GM20431 (cell line): Measurements from ENCODE around the gene STK24.
"Not testable (repeated sequence)": the region's sequence is repeated elsewhere in the genome, so short reads cannot be mapped to it uniquely, and the experiment has no call there.

Experiments used
- in situ Hi-C: fragments of 300-500 bp; cut with MseI, MboI; formaldehyde crosslinking; loops from one replicate; pipeline ENCODE4 v1.15.0; 2020; ENCODE audit warnings: low sequenced_read_pairs; ENCODE audit not compliant: unreplicated experiment

Gene STK24

DNA sequence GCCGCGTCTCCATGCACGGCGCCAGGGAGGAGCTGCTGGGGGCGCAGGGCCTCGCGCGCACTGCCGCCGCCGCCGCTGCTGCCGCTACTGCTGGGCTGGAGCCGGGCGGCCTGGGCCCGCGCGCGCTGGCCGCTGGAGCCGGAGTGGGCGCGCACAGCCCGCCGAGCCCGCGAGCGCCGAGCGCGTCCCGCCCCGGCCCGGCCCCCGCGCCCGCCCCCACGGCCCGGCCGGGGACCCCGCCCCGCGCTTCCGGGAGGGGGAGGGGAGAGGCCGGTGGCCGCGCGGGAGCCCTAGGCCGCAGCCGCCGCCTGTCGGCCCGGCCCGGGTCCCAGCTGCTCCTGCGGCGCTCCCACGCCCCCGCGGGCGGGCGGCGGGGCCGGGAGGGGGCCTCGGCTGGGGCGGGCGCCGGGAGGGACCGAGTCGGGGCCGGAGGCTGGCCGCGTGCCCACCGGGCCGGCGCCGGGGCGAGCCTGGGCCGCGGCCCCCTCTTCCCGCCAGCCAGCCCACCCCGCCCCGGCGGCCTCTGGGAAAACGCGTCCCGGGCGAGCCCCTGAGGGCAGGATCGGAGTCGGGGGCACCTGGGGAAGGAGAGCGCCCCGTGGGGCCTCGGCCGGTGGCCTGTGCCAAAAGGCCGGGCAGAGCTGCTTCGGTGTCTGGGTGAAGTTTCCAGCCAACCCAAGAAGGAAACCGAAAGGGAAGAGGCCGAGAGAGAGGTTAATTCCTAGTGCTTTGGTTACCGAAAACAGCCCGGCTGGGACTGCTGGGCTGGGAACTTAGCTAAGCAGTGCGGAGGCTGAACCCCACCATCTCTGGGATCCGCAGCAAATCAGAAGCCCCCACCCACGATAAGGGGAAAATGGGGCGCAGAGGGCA lies at the start of gene STK24:
STK24 (minus strand) TSS at position 145 of the 873 bp plus-strand sequence. CDS start 321 bp downstream, outside the sequence.
- in situ Hi-C loops, result no loop called here

DNA sequence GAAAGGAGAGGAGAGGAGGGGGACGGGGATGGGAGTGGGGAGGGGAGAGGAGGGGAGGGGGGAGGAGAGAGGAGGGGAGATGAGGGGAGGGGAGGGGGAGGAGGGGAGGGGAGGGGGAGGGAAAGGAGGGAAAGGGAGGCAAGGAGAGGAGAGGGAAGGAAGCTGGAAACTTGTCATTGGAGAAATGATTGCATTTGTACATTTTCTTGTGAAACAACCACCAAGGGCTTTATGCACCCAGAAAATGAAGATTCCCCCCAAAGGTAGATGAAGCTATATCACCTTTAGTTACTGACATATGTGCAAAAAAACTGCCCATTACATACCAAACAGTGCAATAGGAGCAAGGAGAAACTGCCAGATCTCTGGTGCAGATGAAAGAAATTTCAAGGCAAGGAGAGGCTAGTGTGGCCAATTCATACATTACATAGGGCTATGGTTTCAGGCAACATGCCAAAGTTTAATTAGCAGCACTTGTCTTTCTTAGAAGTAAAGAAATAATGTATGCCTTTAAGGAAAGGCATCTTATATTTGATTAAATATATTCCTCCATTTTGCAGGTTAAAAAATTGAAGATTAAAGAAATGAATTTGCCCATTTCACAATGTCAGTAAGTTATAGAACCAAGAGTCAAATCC lies 49.5 kb upstream of the STK24 start:
- in situ Hi-C loops, result no loop called here

DNA sequence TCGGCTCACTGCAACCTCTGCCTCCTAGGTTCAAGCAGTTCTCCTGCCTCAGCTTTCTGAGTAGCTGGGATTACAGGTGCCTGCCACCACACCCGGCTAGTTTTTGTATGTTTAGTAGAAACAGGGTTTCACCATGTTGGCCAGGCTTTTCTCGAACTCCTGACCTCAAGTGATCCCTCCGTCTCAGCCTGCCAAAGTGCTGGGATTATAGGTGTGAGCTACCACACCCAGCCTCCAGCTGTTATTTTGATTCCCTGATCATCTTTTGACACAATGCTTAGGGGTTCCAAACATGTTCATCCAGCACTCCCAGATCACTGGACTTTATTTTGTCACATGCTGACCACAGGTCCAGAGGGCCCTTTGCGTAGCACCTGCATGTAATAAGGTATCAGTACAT lies 47.7 kb upstream of the STK24 start:
- in situ Hi-C loops, result not testable (repeated sequence)

DNA sequence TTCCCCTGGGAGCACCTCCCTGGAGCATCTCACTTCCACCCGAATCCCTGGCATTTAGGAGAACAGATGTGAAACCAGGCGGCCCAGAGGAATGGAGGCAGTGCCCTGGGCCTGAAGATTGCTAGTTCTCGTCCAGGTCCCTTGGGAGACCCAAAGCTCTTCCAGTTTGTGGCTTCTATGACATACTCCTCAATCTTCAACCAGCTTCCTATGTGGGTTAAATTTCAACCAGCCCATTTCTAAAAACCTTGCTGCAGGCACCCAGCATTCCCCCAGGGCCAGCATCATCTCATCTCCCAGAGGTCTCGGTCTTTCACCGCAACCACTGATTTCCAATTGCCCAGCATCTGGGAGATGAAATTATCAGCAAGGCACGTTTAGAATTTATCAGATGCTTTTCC lies 46.0 kb upstream of the STK24 start:
- in situ Hi-C loops, result no loop called here

DNA sequence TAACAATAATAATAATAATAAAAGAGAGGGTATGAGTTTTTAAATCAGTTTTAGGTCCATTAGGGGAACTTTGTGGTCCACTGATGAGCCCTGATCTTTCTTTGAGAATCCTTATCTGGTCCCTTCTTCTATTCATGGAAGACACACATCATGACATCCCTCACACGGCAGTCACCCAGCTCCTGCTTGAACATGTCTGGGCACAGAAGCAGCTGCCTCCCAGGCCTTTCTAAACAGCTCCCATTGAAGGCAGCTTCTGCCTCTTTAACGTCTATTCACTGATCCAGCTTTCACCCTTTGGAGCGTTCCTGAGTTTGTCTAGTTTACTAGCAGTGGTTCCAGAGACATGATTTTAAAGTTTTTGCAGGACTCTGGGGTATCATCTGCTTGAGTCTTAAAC lies 42.6 kb upstream of the STK24 start:
- in situ Hi-C loops, result no loop called here

DNA sequence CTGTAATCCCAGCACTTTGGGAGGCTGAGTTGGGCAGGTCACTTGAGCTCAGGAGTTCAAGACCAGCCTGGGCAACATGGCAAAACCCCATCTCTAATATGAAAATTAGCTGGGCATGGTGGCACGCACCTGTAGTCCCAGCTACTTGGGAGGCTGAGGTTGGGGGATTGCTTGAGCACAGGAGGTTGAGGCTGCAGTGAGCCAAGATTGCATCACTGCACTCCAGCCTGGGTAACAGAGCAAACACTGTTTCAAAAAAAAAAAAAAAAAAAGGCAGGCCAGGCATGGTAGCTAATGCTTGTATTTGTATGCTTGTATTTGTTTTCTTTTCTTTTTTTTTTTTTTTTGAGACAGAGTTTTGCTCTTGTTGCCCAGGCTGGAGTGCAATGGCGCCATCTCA lies 38.7 kb upstream of the STK24 start:
- in situ Hi-C loops, result not testable (repeated sequence)

DNA sequence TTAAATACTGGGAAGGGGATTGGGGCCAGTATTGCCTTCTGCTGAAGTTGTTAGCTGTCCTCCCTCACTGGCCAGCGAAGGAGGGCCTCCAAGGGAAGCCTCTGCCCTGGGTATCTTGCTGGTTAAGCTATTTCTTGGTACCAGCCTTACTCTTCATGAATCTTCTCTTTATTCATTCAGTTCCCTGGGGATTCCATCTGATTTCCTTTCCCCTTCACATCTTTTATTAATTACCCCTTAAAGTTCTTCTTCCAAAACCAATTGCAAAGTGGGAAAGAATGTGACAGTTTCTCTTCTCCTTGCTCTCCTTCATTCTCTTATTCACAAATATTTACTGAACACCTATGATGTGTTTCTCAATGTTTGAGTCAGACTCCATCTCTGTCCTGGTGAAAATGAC lies 36.7 kb upstream of the STK24 start:
- in situ Hi-C loops, result no loop called here

DNA sequence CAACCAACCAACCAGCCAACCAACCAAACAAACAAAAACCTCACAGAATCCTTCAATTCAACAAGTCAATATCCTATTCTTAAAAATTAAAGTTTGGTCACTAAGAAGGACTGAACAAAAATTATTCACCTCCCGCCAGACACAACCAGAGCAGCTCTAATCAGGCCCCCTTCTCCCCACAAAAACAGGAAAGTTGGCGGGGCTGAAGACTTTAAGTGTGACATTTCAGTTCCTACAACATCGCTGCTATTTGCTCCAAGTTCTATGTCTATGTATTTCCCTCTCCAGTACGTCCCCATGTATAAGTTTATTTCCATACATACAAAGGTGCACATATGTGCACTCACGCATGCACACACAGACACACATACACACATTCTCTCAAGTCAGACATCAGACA lies 32.8 kb upstream of the STK24 start:
- in situ Hi-C loops, result no loop called here

DNA sequence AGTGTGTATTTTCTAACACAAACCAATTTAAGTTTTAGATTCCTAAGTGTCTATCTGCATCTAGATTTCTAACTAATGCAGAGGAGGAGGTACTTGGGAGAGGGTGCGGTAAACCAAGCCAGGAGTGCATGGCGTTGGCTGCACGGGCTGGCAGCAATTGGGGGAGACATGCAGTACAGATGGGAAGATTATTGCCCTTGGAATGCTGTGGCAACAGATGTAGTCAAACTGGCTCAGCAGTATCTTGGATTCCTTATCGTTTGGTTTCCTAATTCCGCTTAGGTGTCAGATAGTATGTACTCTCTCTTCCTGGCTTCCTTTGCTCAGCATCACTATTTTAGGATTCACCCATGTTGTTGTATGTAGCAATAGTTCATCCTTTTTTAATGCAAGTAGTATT lies 29.4 kb upstream of the STK24 start:
- in situ Hi-C loops, result no loop called here

DNA sequence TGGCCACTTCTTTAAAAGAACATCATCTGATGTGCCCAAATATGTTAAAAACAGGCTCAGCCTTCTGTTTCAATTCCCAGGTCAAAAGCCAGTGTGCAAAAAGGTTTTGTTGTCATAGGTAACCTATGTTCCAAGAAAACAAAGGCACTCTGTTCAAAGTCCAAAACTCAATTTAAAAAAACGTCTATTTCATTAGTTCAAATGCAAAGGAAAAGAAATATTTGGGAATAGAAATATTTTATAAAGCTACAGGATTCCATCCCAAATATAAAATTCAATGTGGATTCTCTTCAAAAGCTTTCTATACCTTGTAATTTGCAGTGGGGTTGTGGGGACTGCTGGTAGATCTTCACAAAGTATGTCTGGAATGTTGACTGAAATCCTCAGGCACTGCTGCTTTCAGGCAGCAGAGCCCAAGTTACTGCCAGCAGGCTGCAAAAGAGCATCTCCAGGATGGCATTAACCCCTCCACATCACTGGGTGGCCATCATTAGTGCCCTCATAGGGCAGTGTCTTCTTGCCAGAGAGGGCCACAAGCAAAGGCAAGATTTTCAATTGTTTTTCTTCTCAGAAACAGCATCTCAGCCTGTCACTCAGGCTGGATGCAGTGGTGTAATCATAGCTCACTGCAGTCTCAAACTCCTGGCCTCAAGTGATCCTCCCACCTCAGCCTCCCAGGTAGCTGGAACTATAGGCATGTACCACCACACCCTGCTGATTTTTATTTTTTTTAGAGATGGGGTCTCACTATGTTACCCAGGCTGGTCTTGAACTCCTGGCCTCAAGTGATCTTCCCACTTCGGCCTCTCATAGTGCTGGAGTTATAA lies 22.8 kb upstream of the STK24 start:
- in situ Hi-C loops, result no loop called here

DNA sequence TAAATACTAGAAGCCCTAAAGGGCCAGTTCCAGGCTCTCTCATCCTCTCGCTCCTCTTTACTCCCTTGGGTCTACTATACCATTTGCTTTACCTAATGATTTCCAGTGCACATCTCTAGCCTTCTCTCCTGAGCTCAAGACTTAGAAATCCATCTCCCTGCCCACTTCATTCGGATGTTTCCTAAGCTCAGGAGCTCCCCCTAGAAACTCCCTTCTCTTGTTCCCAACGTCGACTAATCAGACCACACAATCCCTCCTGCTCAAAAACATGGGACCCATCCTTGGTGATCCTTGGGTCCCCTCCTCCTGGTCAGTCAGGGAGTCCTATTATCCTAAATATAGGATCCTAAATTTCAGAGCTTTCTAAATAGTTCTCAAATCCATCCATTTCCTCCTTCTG lies 21.1 kb upstream of the STK24 start:
- in situ Hi-C loops, result no loop called here

DNA sequence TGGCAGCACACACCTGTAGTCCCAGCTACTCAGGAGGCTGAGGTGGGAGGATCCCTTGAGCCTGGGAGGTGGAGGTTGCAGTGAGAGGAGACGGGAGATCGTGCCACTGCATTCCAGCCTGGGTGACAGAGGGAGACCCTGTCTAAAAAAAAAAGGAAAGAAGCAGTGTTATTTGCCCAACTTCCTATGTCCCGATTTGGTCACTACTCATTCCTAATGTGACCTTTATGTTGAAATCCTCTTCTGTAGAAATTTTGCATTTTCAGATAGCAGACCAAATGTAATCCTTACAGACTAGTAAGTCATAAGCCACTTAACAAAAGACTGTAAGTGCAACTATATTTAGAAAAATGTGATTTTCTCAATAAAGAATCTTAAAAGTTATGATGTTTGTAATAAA lies 18.2 kb upstream of the STK24 start:
- in situ Hi-C loops, result no loop called here

DNA sequence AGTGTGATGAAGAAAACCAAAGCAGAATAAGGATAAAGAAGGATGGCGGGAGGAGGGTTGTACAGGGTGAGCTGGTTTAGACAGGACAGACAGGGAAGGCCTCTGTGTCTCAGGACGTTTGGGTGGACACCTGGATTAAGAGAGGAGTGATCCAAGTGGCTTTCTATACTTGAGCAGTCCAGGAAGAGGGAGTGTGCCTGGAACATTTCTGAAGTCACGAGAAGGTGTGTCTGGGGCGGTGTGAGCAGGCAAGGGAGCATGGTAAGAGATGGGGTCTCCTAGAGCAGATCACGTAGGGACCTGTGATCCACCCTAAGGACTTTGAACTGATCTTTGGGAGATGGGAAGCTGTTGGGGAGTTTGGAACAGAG lies 15.4 kb upstream of the STK24 start:
- in situ Hi-C loops, result no loop called here

DNA sequence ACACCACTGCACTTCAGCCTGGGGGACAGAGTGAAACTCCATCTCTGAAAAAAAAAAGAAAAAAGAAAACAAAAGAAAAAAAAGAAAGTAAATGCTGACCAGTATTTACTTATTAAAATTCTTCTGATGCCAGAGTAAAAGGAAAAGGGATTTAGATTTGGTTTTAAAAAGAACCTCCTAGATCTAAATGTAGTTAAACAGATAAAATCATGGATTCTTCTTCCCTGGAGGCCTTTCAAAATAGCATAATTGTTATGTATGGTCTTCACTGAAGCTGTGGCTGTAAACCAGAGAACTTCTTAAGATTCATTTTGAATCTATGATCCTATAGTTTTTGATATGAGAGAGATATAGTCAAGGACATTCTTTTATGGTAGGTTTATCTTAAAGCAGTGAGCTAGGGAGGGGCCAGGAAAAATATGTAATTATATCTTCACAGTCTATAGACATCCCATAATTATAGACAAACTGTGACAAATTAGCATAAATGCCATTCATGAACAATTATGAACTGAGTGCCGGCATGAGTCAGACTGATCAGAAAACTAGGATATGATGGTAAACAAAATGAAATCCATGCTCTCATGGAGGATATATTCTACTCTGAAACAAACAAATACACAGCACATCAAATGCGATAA lies 14.9 kb upstream of the STK24 start:
- in situ Hi-C loops, result no loop called here

DNA sequence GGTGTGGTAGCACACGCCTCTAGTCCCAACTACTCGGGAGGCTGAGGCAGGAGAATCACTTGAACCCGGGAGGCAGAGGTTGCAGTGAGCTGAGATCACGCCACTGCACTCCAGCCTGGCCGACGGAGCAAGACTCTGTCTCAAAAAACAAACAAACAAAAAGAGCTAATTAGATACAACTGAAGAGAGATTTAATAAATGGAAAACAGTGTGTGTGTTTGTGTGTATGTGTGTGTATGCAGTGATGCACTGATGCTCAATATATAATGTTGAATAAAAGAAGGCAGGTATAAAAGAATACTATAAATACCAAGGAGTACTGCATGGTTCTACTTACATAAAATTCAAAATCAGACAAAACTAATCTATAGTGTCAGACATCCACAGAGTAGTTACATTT lies 13.6 kb upstream of the STK24 start:
- in situ Hi-C loops, result not testable (repeated sequence)

DNA sequence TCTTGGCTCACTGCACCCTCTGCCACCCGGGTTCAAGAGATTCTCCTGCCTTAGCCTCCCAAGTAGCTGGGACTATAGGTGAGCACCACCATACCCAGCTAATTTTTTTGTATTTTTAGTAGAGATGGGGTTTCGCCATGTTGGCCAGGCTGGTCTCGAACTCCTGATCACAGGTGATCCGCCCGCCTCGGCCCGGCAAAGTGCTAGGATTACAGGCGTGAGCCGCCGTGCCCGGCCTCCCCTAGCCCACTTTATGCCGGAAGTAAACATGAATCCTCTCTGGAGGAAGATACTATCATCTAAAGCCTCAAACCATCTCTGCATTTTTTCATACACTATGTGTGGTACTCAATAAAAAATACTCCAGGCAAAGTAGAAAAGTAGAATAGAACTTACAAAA lies 12.6 kb upstream of the STK24 start:
- in situ Hi-C loops, result loop anchor here (10.0 kb wide), 1 partner anchor 115 kb away; no protein-coding TSS in a partner anchor

DNA sequence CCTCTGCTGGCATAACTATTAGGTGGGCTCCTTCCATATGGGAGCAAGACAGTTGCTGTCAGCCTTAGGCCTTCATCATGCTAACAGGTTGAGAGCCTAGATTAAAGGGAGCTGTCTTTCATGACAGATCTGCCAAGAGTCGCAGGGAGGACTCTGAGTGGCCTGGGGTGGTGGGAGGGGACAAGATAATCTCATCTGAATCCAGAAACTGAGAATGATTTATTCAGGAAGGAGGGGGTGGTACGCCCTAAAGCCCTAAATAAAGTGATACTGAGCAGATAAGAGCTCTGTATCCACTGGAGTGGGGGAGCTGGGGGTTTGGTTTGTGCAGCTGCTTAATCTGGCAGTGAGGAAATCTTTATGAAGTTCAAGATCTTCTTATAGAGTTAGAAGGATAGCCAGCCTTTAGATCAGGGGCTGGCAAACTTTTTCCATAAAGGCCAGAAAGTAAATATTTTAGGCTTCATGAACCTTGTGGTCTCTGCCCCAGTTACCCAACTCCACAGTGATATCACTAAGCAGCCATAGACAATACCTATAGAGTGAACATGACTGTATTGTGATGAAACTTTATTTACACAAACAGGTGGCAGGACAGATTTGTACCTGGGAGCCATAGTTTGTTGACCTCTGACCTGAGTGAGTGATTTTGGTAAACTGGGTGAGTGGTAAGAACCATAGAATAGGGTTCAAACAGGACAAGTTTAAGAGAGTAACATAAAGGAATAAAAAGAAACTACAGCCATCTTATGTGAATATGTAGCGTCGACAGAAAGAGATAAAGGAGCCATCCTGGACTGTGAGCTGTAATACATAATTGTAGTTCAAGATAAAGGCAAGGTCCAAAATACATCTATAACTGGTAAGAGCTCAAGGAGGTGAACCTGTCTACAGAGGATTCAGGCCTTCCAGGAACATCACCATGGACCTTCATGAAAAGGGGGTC lies 9.8 kb upstream of the STK24 start:
- in situ Hi-C loops, result loop anchor here (10.0 kb wide), 1 partner anchor 112 kb away; no protein-coding TSS in a partner anchor

DNA sequence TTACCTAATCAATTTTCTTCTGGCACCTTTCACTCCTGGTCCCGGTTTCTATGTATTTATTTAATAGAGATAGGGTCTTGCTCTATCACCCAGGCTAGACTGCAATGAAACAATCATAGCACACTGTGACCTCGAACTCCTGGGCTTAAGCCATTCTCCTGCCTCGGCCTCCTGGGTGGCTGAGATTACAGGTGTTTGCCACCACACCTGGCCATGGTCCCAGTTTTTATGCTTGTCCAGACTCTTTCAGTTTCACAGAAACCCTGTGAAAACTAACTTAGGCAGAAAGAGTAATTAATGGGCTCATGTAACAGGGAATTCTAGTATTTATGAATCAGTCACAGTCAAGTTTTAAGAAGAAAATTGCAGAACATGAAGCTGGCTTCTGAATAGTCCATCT lies 9.0 kb upstream of the STK24 start:
- in situ Hi-C loops, result loop anchor here (10.0 kb wide), 1 partner anchor 111 kb away; no protein-coding TSS in a partner anchor

DNA sequence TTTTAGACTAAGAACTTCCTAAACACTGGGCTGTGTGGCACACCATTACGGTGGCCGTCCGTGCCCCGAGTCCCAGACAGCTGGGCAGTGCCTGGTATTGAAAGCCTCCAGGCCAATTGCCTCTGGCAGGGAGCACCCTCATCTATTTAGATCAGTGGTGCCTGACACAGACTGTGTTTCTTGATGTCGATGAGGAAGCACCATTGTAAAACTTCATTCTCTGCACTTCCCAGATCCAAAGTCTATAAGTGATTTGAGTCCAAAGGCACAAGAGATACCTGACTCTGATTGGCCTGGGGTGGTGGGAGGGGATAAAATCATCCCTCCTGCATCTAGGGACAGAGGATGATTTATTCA lies 8.5 kb upstream of the STK24 start:
- in situ Hi-C loops, result loop anchor here (10.0 kb wide), 1 partner anchor 111 kb away; no protein-coding TSS in a partner anchor
